GM08714 (cell line): ENCODE measurements around the gene RPS23.

Source experiments
- H3K4me3 ChIP-seq: fragments of 200-500 bp; sonication (Bioruptor generic); 2 replicates; pipeline ENCODE4 v1.5.1; 2014; ENCODE audit warnings: mild to moderate bottlenecking, low read length, inconsistent platforms
- ZNF274 ChIP-seq: IDR thresholded peaks from 2 replicates; pipeline ENCODE4 v1.6.1; 2012; ENCODE audit warnings: mild to moderate bottlenecking, low read depth, low read length

RPS23 gene

GRCh38 chr5:82298668-82299067 is 20.5 kb upstream of the RPS23 start:
- no peak overlapping the region for H3K4me3 ChIP-seq
- TF ChIP-seq ZNF274 = no peak

- no peak for TF ChIP-seq ZNF274
- no peak overlapping the region for H3K4me3 ChIP-seq
Measured at GRCh38 chr5:82297711-82298110, 19.6 kb upstream of the RPS23 start.

- no peak for TF ChIP-seq ZNF274
- no peak overlapping the region for H3K4me3 ChIP-seq
Measured at GRCh38 chr5:82296929-82297328, 18.8 kb upstream of the RPS23 start.

- TF ChIP-seq ZNF274 = no peak
- no peak overlapping the region for H3K4me3 ChIP-seq
Measured at GRCh38 chr5:82295959-82296531, 17.9 kb upstream of the RPS23 start.

GRCh38 chr5:82295144-82295543 is 17.0 kb upstream of the RPS23 start:
- H3K4me3 ChIP-seq = no peak overlapping the region
- no peak for TF ChIP-seq ZNF274

- TF ChIP-seq ZNF274 = no peak
- H3K4me3 ChIP-seq = no peak overlapping the region
Measured at GRCh38 chr5:82291420-82291819, 13.3 kb upstream of the RPS23 start.

- TF ChIP-seq ZNF274 = no peak
- H3K4me3 ChIP-seq = no peak overlapping the region
Measured at GRCh38 chr5:82290908-82291307, 12.8 kb upstream of the RPS23 start.

GRCh38 chr5:82290005-82290404 is 11.9 kb upstream of the RPS23 start:
- no peak for TF ChIP-seq ZNF274

GRCh38 chr5:82287625-82288024 is 9.5 kb upstream of the RPS23 start:
- no peak overlapping the region for H3K4me3 ChIP-seq
- no peak for TF ChIP-seq ZNF274

More at GRCh38 chr5:82290005-82290404, 11.9 kb upstream of the RPS23 start:
- no peak overlapping the region for H3K4me3 ChIP-seq

GRCh38 chr5:82285206-82285605 is 7.1 kb upstream of the RPS23 start:
- no peak for TF ChIP-seq ZNF274
- no peak overlapping the region for H3K4me3 ChIP-seq

GRCh38 chr5:82283893-82284292 is 5.7 kb upstream of the RPS23 start:
- TF ChIP-seq ZNF274 = no peak
- no peak overlapping the region for H3K4me3 ChIP-seq

GRCh38 chr5:82278711-82279370 is 687 bp upstream of the RPS23 start:
- no peak for TF ChIP-seq ZNF274
- peak overlapping the region; percentile 100 for H3K4me3 ChIP-seq

GRCh38 chr5:82277613-82277986 is 554 bp downstream of the RPS23 start:
- H3K4me3 ChIP-seq = peak overlapping the region; percentile 100
- no peak for TF ChIP-seq ZNF274

GRCh38 chr5:82276800-82277612 is 1.1 kb downstream of the RPS23 start:
- TF ChIP-seq ZNF274 = no peak

GRCh38 chr5:82275216-82275664 is 2.9 kb downstream of the RPS23 start:
- no peak for TF ChIP-seq ZNF274
- H3K4me3 ChIP-seq = no peak overlapping the region

More at GRCh38 chr5:82276800-82277612, 1.1 kb downstream of the RPS23 start:
- peak overlapping the region; percentile 100 for H3K4me3 ChIP-seq
